IPS DF 19.7 (cell line): Measurements from ENCODE around the gene MMS22L.

ENCODE experiments used
- DNase-seq: peaks from one replicate; pipeline ENCODE4 v3.0.0-alpha.2; 2013; ENCODE audit warnings: low read depth, low spot score

MMS22L gene

GRCh38 chr6:97138581-97138980 is 144.4 kb downstream of the MMS22L start:
- DNase-seq, result no peak

GRCh38 chr6:97136626-97137358 is 146.2 kb downstream of the MMS22L start:
- no peak for DNase-seq

- DNase-seq, result no peak
These were observed 149.9 kb downstream of the MMS22L start for GRCh38 chr6:97133067-97133466.

GRCh38 chr6:97129106-97129505 is 153.9 kb downstream of the MMS22L start:
- DNase-seq, result no peak

- no peak for DNase-seq
These were observed 154.5 kb downstream of the MMS22L start for GRCh38 chr6:97128507-97128906.

- DNase-seq, result no peak
These were observed 159.4 kb downstream of the MMS22L start for GRCh38 chr6:97123652-97124051.

GRCh38 chr6:97123112-97123511 is 159.9 kb downstream of the MMS22L start:
- DNase-seq, result no peak

- DNase-seq, result no peak
These were observed 162.5 kb downstream of the MMS22L start for GRCh38 chr6:97120511-97120910.

GRCh38 chr6:97114645-97115044 is 168.4 kb downstream of the MMS22L start:
- no peak for DNase-seq

- DNase-seq, result no peak
These were observed 169.8 kb downstream of the MMS22L start for GRCh38 chr6:97113170-97113569.

GRCh38 chr6:97111243-97111642 is 171.8 kb downstream of the MMS22L start:
- DNase-seq, result no peak

- DNase-seq, result no peak
These were observed 172.4 kb downstream of the MMS22L start for GRCh38 chr6:97110626-97111025.

- no peak for DNase-seq
These were observed 172.9 kb downstream of the MMS22L start for GRCh38 chr6:97110149-97110548.

GRCh38 chr6:97109444-97109843 is 173.6 kb downstream of the MMS22L start:
- DNase-seq, result no peak

- DNase-seq, result no peak
These were observed 180.7 kb downstream of the MMS22L start for GRCh38 chr6:97102145-97102790.

GRCh38 chr6:97100696-97101095 is 182.3 kb downstream of the MMS22L start:
- no peak for DNase-seq

GRCh38 chr6:97097068-97098047 is 185.7 kb downstream of the MMS22L start:
- DNase-seq, result no peak

- DNase-seq, result no peak
These were observed 187.6 kb downstream of the MMS22L start for GRCh38 chr6:97095311-97095850.

GRCh38 chr6:97094376-97094775 is 188.6 kb downstream of the MMS22L start:
- no peak for DNase-seq

GRCh38 chr6:97092673-97093305 is 190.2 kb downstream of the MMS22L start:
- no peak for DNase-seq
